Right lobe of liver (tissue), 4 donors: ENCODE results near the gene MED12L.

ENCODE experiments used
- CTCF ChIP-seq, 4 donors: fragments of 200-600 bp in 3 of 4; fragments of 450-650 bp in 1 of 4; IDR thresholded peaks; one replicate each; pipeline versions ENCODE4 v1.5.1 to v1.8.0; 2016 to 2022; ENCODE audit warnings: antibody characterized with exemption in 4 of 4, mild to moderate bottlenecking in 2 of 4
- POLR2A ChIP-seq: fragments of 450-650 bp; IDR thresholded peaks from one replicate; pipeline ENCODE4 v1.6.1; 2017; ENCODE audit warnings: antibody characterized with exemption, mild to moderate bottlenecking
- donor health status: DM: no; HTN: no; CAD: no.
- donor health status: DM: no; HTN: no; CAD: no.
- donor health status: DM: no; HTN: yes; CAD: no.

DNA sequence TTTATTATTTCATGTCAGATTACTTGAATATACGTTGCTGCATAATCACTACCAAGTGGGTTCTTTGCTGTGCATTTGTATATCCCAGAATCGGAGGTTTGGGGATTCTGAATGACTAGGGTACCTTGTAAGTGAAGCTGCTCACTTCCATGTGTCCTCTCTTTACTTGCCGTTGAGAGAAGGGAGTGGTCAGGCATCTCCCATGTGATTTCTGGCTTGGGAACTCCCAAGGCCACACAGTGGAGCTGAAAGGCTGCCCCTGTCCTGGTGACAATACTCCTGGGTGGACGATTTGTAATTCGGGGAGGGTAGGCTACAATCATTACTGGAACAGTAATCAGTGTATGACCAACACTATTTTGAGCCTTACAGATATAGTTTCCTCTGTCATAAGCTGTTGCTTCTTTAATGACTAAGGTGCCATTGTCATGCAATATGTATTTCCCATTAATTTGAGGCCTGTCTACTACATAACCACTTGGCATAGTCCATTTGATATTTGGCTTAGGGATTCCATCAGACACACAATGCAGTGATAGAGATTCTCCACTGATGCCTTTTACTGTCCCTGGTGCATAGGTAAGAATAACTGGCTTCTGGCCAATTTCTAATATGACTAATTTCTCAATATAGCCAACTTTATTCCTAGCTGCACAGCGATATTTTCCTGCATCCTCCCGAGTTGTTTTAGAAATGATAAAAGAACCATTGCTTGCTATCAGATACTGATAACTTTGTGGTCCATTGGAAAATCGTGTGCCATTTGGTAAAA, 351.4 kb downstream of the MED12L start:
- TF ChIP-seq CTCF (IDR thresholded peaks at IDR 0.05) (no peak), POLR2A (no peak)
